H9 (cell line): ENCODE results near the gene TSPAN9. TPM values are rescaled to one million over a fixed set of nuclear protein-coding genes. Genes with fewer than 3 reads are reported as not detected.

ENCODE experiments used
- DNase-seq: peaks from one replicate; pipeline ENCODE4 v3.0.0-alpha.2; 2017
- H2AFZ ChIP-seq: one replicate; pipeline ENCODE4 v1.6.1; 2013; ENCODE audit warnings: mild to moderate bottlenecking, low read length, control low read depth, moderate library complexity
- H2AK5ac ChIP-seq: 2 replicates; pipeline ENCODE4 v1.6.1; 2013; ENCODE audit warnings: low read length, control low read depth, mixed read lengths; ENCODE audit not compliant: insufficient read length
- H2BK120ac ChIP-seq: one replicate; pipeline ENCODE4 v1.6.1; 2013; ENCODE audit warnings: low read depth, mild to moderate bottlenecking, low read length, control low read depth, inconsistent platforms; ENCODE audit not compliant: poor library complexity, severe bottlenecking
- H2BK12ac ChIP-seq: 2 replicates; pipeline ENCODE4 v1.6.1; 2013; ENCODE audit warnings: low read length, control low read depth, mixed read lengths, low read depth; ENCODE audit not compliant: insufficient read length
- H2BK15ac ChIP-seq: 2 replicates; pipeline ENCODE4 v1.6.1; 2013; ENCODE audit warnings: low read depth, low read length, control low read depth
- H2BK20ac ChIP-seq: one replicate; pipeline ENCODE4 v1.6.1; 2013; ENCODE audit warnings: low read depth, mild to moderate bottlenecking, low read length, control low read depth, inconsistent platforms; ENCODE audit not compliant: poor library complexity, severe bottlenecking
- H2BK5ac ChIP-seq: 2 replicates; pipeline ENCODE4 v1.6.1; 2013; ENCODE audit warnings: low read length, control low read depth, mixed read lengths; ENCODE audit not compliant: insufficient read length
- H3K14ac ChIP-seq: 2 replicates; pipeline ENCODE4 v1.6.1; 2013; ENCODE audit warnings: low read length, control low read depth; ENCODE audit not compliant: insufficient read depth
- H3K18ac ChIP-seq: 2 replicates; pipeline ENCODE4 v1.6.1; 2013; ENCODE audit warnings: low read depth, mild to moderate bottlenecking, mixed read lengths, low read length, control low read depth; ENCODE audit not compliant: insufficient read length
- H3K23ac ChIP-seq: 2 replicates; pipeline ENCODE4 v1.6.1; 2013; ENCODE audit warnings: low read length, control low read depth, mixed read lengths, low read depth; ENCODE audit not compliant: insufficient read length
- H3K23me2 ChIP-seq: 2 replicates; pipeline ENCODE4 v1.6.1; 2013; ENCODE audit warnings: low read depth, mild to moderate bottlenecking, mixed read lengths, low read length, control low read depth; ENCODE audit not compliant: insufficient read length, poor library complexity, severe bottlenecking
- H3K27ac ChIP-seq: 2 replicates; pipeline ENCODE4 v1.5.1; 2013; ENCODE audit warnings: low read length, control low read depth, mixed read lengths, low read depth; ENCODE audit not compliant: insufficient read length
- H3K27me3 ChIP-seq: 2 replicates; pipeline ENCODE4 v1.6.1; 2013; ENCODE audit warnings: low read length, control low read depth, inconsistent platforms; ENCODE audit not compliant: insufficient read depth
- H3K4ac ChIP-seq: 2 replicates; pipeline ENCODE4 v1.6.1; 2013; ENCODE audit warnings: low read depth, mild to moderate bottlenecking, control low read depth, inconsistent platforms, low read length, moderate library complexity
- H3K4me1 ChIP-seq: 2 replicates; pipeline ENCODE4 v1.6.1; 2013; ENCODE audit warnings: low read length, control low read depth, inconsistent platforms; ENCODE audit not compliant: insufficient read depth
- H3K4me2 ChIP-seq: 2 replicates; pipeline ENCODE4 v1.6.1; 2013; ENCODE audit warnings: low read length, control low read depth, mixed read lengths; ENCODE audit not compliant: insufficient read length, insufficient read depth
- H3K56ac ChIP-seq: 2 replicates; pipeline ENCODE4 v1.6.1; 2013; ENCODE audit warnings: low read depth, mild to moderate bottlenecking, mixed read lengths, low read length, control low read depth; ENCODE audit not compliant: insufficient read length
- H3K79me1 ChIP-seq: 2 replicates; pipeline ENCODE4 v1.6.1; 2013; ENCODE audit warnings: low read depth, mild to moderate bottlenecking, moderate library complexity, low read length, control low read depth, inconsistent platforms; ENCODE audit not compliant: insufficient read depth, poor library complexity, severe bottlenecking
- H3K79me2 ChIP-seq: 2 replicates; pipeline ENCODE4 v1.6.1; 2013; ENCODE audit warnings: low read length, control low read depth, inconsistent platforms; ENCODE audit not compliant: insufficient read depth
- H3K9ac ChIP-seq: 2 replicates; pipeline ENCODE4 v1.6.1; 2013; ENCODE audit warnings: low read length, control low read depth, mixed read lengths; ENCODE audit not compliant: insufficient read length; ENCODE audit errors: extremely low read depth
- H3K9me3 ChIP-seq: one replicate; pipeline ENCODE4 v1.6.1; 2013; ENCODE audit warnings: low read depth, low read length, inconsistent platforms; ENCODE audit not compliant: control insufficient read depth
- H3T11ph ChIP-seq: one replicate; pipeline ENCODE4 v1.6.1; 2013; ENCODE audit warnings: mild to moderate bottlenecking, low read length, control low read depth, inconsistent platforms
- H4K20me1 ChIP-seq: one replicate; pipeline ENCODE4 v1.6.1; 2013; ENCODE audit not compliant: control insufficient read depth, insufficient read length, insufficient read depth
- H4K5ac ChIP-seq: 2 replicates; pipeline ENCODE4 v1.6.1; 2013; ENCODE audit warnings: low read depth, mild to moderate bottlenecking, mixed read lengths, low read length, control low read depth; ENCODE audit not compliant: insufficient read length
- H4K8ac ChIP-seq: replicated peaks from 2 replicates; pipeline ENCODE4 v1.6.1; 2013; ENCODE audit warnings: low read length, control low read depth, mixed read lengths, low read depth; ENCODE audit not compliant: insufficient read length
- H4K91ac ChIP-seq: 2 replicates; pipeline ENCODE4 v1.6.1; 2013; ENCODE audit warnings: low read depth, mild to moderate bottlenecking, moderate library complexity, mixed read lengths, low read length, control low read depth; ENCODE audit not compliant: insufficient read length
- H3K27ac Mint-ChIP-seq, 3 experiments: 2 replicates in 2 of 3; 3 replicates in 1 of 3; pipeline ENCODE4 v1.8.0; 2020 to 2021; ENCODE audit warnings: mixed read lengths in 3 of 3, mild to moderate bottlenecking in 1 of 3, moderate library complexity in 1 of 3
- H3K27me3 Mint-ChIP-seq: 2 replicates; pipeline ENCODE4 v1.8.0; 2021; ENCODE audit warnings: low read depth, mild to moderate bottlenecking, moderate library complexity, mixed read lengths
- H3K36me3 Mint-ChIP-seq, 3 experiments: 2 replicates in 2 of 3; 3 replicates in 1 of 3; pipeline ENCODE4 v1.8.0; 2020 to 2021; ENCODE audit warnings: low read depth in 3 of 3, mixed read lengths in 3 of 3; ENCODE audit not compliant: insufficient read depth in 1 of 3
- H3K4me1 Mint-ChIP-seq, 2 experiments: 2 replicates each; pipeline ENCODE4 v1.8.0; 2020; ENCODE audit warnings: mixed read lengths in 2 of 2
- H3K4me3 Mint-ChIP-seq, 2 experiments: 2 replicates in 1 of 2; 3 replicates in 1 of 2; pipeline ENCODE4 v1.8.0; 2020 to 2021; ENCODE audit warnings: mild to moderate bottlenecking in 2 of 2, mixed read lengths in 2 of 2, moderate library complexity in 1 of 2
- H3K9me3 Mint-ChIP-seq, 2 experiments: 2 replicates in 1 of 2; 3 replicates in 1 of 2; pipeline ENCODE4 v1.8.0; 2020; ENCODE audit warnings: mild to moderate bottlenecking in 2 of 2, mixed read lengths in 2 of 2, moderate library complexity in 1 of 2
- WGBS: extraction: QIAGEN DNeasy Blood & Tissue Kit; methylation state at CpG from one replicate; pipeline ENCODE4 v1.1.7; 2013; ENCODE audit warnings: missing lambda C conversion rate, low lambda C conversion rate, mixed read lengths; ENCODE audit not compliant: insufficient read length; ENCODE audit errors: extremely low coverage; 5-methylcytosine and 5-hydroxymethylcytosine counted together
- total RNA-seq: library from RNA; stranded (reverse); gene quantifications from 2 replicates; pipeline ENCODE4 v1.2.1, GENCODE V29; 2021
- TF ChIP-seq, protein P1 (sequence below): fragments of 200-600 bp; sonication (generic); conservative IDR thresholded peaks from 3 replicates; pipeline ENCODE4 v1.8.0; 2021; ENCODE audit warnings: antibody characterized with exemption, mild to moderate bottlenecking

TSPAN9 gene
- total RNA-seq, 1 experiment from 2014 or later = 19.0 TPM

- Histone ChIP-seq H2AK5ac (no peak overlapping the region), H3K27me3 (peaks cover 13% of the 10 kb centered on the region; the same call in 1 of the 2 replicates), H3K27ac (no peak overlapping the region), H2BK12ac (no peak overlapping the region), H4K20me1 (no peaks in the 10 kb centered on the region), H3K9me3 (no peaks in the 10 kb centered on the region), H2BK120ac (no peak overlapping the region), H3T11ph (no peak overlapping the region), H3K4ac (no peak overlapping the region), H2BK20ac (no peak overlapping the region), H3K18ac (no peak overlapping the region), H2AFZ (no peak overlapping the region), H2BK15ac (no peak overlapping the region), H3K23me2 (peaks cover 14% of the 10 kb centered on the region), H3K79me2 (no peaks in the 10 kb centered on the region), H2BK5ac (no peak overlapping the region), H3K23ac (no peak overlapping the region), H4K91ac (no peak overlapping the region), H3K56ac (no peak overlapping the region), H3K79me1 (no peaks in the 10 kb centered on the region), H3K4me2 (no peak overlapping the region), H4K5ac (no peak overlapping the region), H4K8ac (no peak overlapping the region), H3K14ac (no peak overlapping the region; the same call in 1 of the 2 replicates), H3K9ac (no peak overlapping the region), H3K4me1 (peaks cover 1% of the 10 kb centered on the region; the same call in 1 of the 2 replicates)
- no peaks in the 10 kb centered on the region for H3K9me3 Mint-ChIP-seq
- H3K27ac Mint-ChIP-seq = no peak overlapping the region
- TF ChIP-seq, protein P1, sequence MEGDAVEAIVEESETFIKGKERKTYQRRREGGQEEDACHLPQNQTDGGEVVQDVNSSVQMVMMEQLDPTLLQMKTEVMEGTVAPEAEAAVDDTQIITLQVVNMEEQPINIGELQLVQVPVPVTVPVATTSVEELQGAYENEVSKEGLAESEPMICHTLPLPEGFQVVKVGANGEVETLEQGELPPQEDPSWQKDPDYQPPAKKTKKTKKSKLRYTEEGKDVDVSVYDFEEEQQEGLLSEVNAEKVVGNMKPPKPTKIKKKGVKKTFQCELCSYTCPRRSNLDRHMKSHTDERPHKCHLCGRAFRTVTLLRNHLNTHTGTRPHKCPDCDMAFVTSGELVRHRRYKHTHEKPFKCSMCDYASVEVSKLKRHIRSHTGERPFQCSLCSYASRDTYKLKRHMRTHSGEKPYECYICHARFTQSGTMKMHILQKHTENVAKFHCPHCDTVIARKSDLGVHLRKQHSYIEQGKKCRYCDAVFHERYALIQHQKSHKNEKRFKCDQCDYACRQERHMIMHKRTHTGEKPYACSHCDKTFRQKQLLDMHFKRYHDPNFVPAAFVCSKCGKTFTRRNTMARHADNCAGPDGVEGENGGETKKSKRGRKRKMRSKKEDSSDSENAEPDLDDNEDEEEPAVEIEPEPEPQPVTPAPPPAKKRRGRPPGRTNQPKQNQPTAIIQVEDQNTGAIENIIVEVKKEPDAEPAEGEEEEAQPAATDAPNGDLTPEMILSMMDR = no peak
- H3K27me3 Mint-ChIP-seq = peaks cover 38% of the 10 kb centered on the region
- no peaks in the 10 kb centered on the region for H3K36me3 Mint-ChIP-seq
- H3K4me1 Mint-ChIP-seq = peaks cover 45 to 51% of the 10 kb centered on the region in 2 experiments
- WGBS = no CpG with 5 or more reads among the region's 10 CpGs
- H3K4me3 Mint-ChIP-seq = no peak overlapping the region
- peak; percentile 75 for DNase-seq
Observed at GRCh38 chr12:3204143-3204542, 127.0 kb downstream of the TSPAN9 start.
